HepG2 (cell line): ENCODE results near the gene EML2. TPM values are rescaled to one million over a fixed set of nuclear protein-coding genes. Genes with fewer than 3 reads are reported as not detected.
"Not testable (repeated sequence)": the region's sequence is repeated elsewhere in the genome, so short reads cannot be mapped to it uniquely, and the experiment has no call there.

ENCODE experiments used
- ATAC-seq: fragments of 200-7000 bp; cut with Tn5 transposase; 3 replicates; pipeline ENCODE4 v1.9.1; 2020; ENCODE audit warnings: mild to moderate bottlenecking, moderate library complexity
- BruUV-seq: library from RNA; stranded (reverse); fragments of 400-500 nt; replicated peaks from 2 replicates; lab custom pipeline; 2021; lab: Mats Ljungman, UMichigan
- CTCF ChIA-PET: fragments of 300-600 bp; formaldehyde crosslinking; extraction: SDS; loops from one replicate; lab custom pipeline; 2021; ENCODE audit warnings: low total read pairs, inconsistent platforms, low intra/inter-chr PET ratio; lab: Yijun Ruan, JAX
- POLR2A ChIA-PET: fragments of 350-600 bp; sonication (Branson Sonifier 250); formaldehyde crosslinking; loops from one replicate; lab custom pipeline; 2020; ENCODE audit warnings: antibody characterized with exemption, inconsistent platforms; lab: Yijun Ruan, JAX
- DNase-seq: peaks from one replicate; pipeline ENCODE4 v3.0.0-alpha.2; 2015; ENCODE audit warnings: low spot score
- FAIRE-seq: peaks from 3 replicates; lab custom pipeline; 2011; peaks lifted over from hg19 to GRCh38; lab: Jason Lieb, UNC
- H2AFZ ChIP-seq: one replicate; pipeline ENCODE4 v1.6.1; 2011; ENCODE audit warnings: low read length, inconsistent platforms
- H3K27ac ChIP-seq: fragments of 300-600 bp; 3 replicates; pipeline ENCODE4 v1.8.0; 2011; ENCODE audit warnings: mixed run types, mild to moderate bottlenecking, mixed read lengths, low read length, inconsistent platforms; ENCODE audit not compliant: insufficient read depth; ENCODE audit errors: extremely low read length
- H3K27me3 ChIP-seq, 2 experiments: fragments of 200-600 bp in 1 of 2; 2 replicates in 1 of 2; 3 replicates in 1 of 2; pipeline versions ENCODE4 v1.6.0 to v1.8.0; 2011; ENCODE audit warnings: low read length in 2 of 2, mild to moderate bottlenecking in 2 of 2, moderate library complexity in 2 of 2, inconsistent platforms in 1 of 2; ENCODE audit not compliant: insufficient read depth in 2 of 2, control insufficient read depth in 1 of 2
- H3K36me3 ChIP-seq, 2 experiments: fragments of 200-600 bp in 1 of 2; replicated peaks in 1 of 2; 2 replicates in 1 of 2; 3 replicates in 1 of 2; pipeline versions ENCODE4 v1.5.1 to v1.8.0; 2011; ENCODE audit warnings: low read length in 2 of 2, inconsistent platforms in 1 of 2; ENCODE audit not compliant: insufficient read depth in 2 of 2, control insufficient read depth in 1 of 2
- H3K4me1 ChIP-seq: 2 replicates; pipeline ENCODE4 v1.5.1; 2012; ENCODE audit warnings: low read length, inconsistent platforms; ENCODE audit not compliant: insufficient read depth
- H3K4me2 ChIP-seq: 2 replicates; pipeline ENCODE4 v1.6.0; 2011; ENCODE audit warnings: low read depth, low read length, inconsistent platforms
- H3K4me3 ChIP-seq, 3 experiments: fragments of 200-600 bp in 1 of 3; sonication (generic), shearing (Covaris generic) in 1 of 3; replicated peaks in 1 of 3; 2 replicates each; pipeline ENCODE4 v1.5.1; 2011 to 2016; ENCODE audit warnings: low read length in 3 of 3, inconsistent platforms in 2 of 3, low read depth in 2 of 3, mild to moderate bottlenecking in 2 of 3, control low read depth in 1 of 3, mixed read lengths in 1 of 3; ENCODE audit not compliant: insufficient read depth in 1 of 3
- H3K79me2 ChIP-seq: one replicate; pipeline ENCODE4 v1.6.1; 2011; ENCODE audit warnings: low read length, inconsistent platforms; ENCODE audit not compliant: insufficient read depth
- H3K9ac ChIP-seq: 2 replicates; pipeline ENCODE4 v1.6.0; 2011; ENCODE audit warnings: mild to moderate bottlenecking, low read depth, low read length, inconsistent platforms; ENCODE audit not compliant: insufficient read depth
- H3K9me3 ChIP-seq: 2 replicates; pipeline ENCODE4 v1.5.1; 2012; ENCODE audit warnings: mild to moderate bottlenecking, low read length
- H4K20me1 ChIP-seq: 2 replicates; pipeline ENCODE4 v1.6.0; 2011; ENCODE audit warnings: inconsistent platforms, mild to moderate bottlenecking, low read length, moderate library complexity; ENCODE audit not compliant: insufficient read depth
- AGO2 ChIP-seq: fragments of 200-400 bp; formaldehyde crosslinking; optimal IDR thresholded peaks from 2 replicates; pipeline ENCODE3; 2017; ENCODE audit warnings: mild to moderate bottlenecking, low read depth, low read length, moderate library complexity
- PHF5A ChIP-seq: IDR thresholded peaks from one replicate; pipeline ENCODE4 v1.6.1; 2018; ENCODE audit warnings: low read depth, missing genetic modification reagents; ENCODE audit not compliant: unreplicated experiment
- POLR2A ChIP-seq, 2 experiments: IDR thresholded peaks; 2 replicates each; pipeline ENCODE4 v1.6.1; 2011; ENCODE audit warnings: low read depth in 2 of 2, low read length in 2 of 2, mild to moderate bottlenecking in 1 of 2, moderate library complexity in 1 of 2; ENCODE audit not compliant: insufficient read depth in 1 of 2
- WGBS: methylation state at CpG from one replicate; pipeline ENCODE4 v1.1.6; 2017; ENCODE audit warnings: low lambda C conversion rate; 5-methylcytosine and 5-hydroxymethylcytosine counted together
- in situ Hi-C: cut with HindIII; loops from 2 replicates; pipeline ENCODE4 v1.10.0; 2017; ENCODE audit warnings: low pct_unique_long_range_greater_than_20kb; ENCODE audit not compliant: extremely low pct_ligation_motif_present
- intact Hi-C: fragments of 100-400 bp; cut with micrococcal nuclease; formaldehyde crosslinking; loops from one replicate; pipeline ENCODE4 v1.10.0; 2022; ENCODE audit not compliant: unreplicated experiment
- polyA plus RNA-seq, 8 experiments: library from polyadenylated mRNA; depleted of rRNA in 3 of 8; stranded (reverse) in 7 of 8; unstranded in 1 of 8; fragments of >200 nt; fragmentation: Illumina TruSeq in 4 of 8; extraction: Trizol in 4 of 8; gene quantifications; 2 replicates each; pipeline versions ENCODE4 v1.2.1 to v1.2.3, GENCODE V29; 2011 to 2016; ENCODE audit warnings: low read depth in 4 of 8, missing spikeins in 1 of 8, mixed read lengths in 1 of 8; ENCODE audit not compliant: insufficient read depth in 1 of 8
- total RNA-seq, 5 experiments: library from RNA; depleted of rRNA; stranded (reverse); fragments of >200 nt; fragmentation: Illumina TruSeq; extraction: Trizol; gene quantifications; 2 replicates each; pipeline ENCODE4 v1.2.3, GENCODE V29; 2016; ENCODE audit warnings: low read depth in 1 of 5
- TF ChIP-seq, protein P1 (sequence below): sonication (generic); formaldehyde crosslinking; IDR thresholded peaks from 2 replicates; pipeline ENCODE4 v1.5.0; 2020; ENCODE audit warnings: mild to moderate bottlenecking, missing genetic modification reagents, moderate library complexity

Gene EML2
- total and polyA plus RNA-seq, 2 of the 13 experiments (the other 11 are each of a cell fraction or from before 2014, with no cell fraction given), result 7.3 to 12.9 TPM

DNA sequence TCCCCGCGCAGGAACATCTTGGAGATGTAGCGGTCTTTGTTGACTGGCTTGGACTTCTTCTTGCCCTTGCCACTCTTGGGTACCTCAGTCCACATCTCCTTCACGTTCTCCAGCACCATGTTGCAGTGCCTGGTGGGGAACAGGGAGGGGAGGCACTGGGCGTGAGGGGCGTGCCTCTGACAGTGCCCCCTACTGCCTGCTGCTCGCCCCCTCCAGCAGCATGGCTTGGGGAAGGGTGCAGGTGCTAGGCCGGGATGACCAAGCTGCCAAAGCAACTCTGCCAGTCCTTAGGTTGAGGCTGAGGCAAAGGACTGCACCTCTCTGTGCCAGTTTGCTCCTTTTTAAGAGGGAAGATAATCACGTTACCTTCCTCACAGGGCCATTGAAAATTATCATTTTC is 48.4 kb upstream of the EML2 start:
- H3K36me3 ChIP-seq, result peaks cover 8 to 32% of the 10 kb centered on the region in 2 experiments
- ChIA-PET POLR2A (no interaction called here), CTCF (no interaction called here)
- 98% methylated on average over 5 of the region's 9 CpGs for WGBS
- no TSS peak for BruUV-seq
- TF ChIP-seq, protein P1, sequence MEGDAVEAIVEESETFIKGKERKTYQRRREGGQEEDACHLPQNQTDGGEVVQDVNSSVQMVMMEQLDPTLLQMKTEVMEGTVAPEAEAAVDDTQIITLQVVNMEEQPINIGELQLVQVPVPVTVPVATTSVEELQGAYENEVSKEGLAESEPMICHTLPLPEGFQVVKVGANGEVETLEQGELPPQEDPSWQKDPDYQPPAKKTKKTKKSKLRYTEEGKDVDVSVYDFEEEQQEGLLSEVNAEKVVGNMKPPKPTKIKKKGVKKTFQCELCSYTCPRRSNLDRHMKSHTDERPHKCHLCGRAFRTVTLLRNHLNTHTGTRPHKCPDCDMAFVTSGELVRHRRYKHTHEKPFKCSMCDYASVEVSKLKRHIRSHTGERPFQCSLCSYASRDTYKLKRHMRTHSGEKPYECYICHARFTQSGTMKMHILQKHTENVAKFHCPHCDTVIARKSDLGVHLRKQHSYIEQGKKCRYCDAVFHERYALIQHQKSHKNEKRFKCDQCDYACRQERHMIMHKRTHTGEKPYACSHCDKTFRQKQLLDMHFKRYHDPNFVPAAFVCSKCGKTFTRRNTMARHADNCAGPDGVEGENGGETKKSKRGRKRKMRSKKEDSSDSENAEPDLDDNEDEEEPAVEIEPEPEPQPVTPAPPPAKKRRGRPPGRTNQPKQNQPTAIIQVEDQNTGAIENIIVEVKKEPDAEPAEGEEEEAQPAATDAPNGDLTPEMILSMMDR (CRISPR knock-in tag), result 0 out of 2 replicates have a peak, but pooled peaks have one; percentile 5
- 0 out of 4 replicates have a peak, but pooled peaks of 1 of the 2 experiments have one; percentile 12 for TF ChIP-seq POLR2A (IDR thresholded peaks at IDR 0.05; ENCODE audit: insufficient read depth in 1 of 2, low read depth in 2 of 2, low read length in 2 of 2)
- TF ChIP-seq AGO2, result peak; percentile 36
- no peak for TF ChIP-seq PHF5A (CRISPR knock-in tag)
- H3K27ac ChIP-seq, result no peak overlapping the region
- intact Hi-C loops, result no loop called here
- no peak overlapping the region for H3K9ac ChIP-seq
- H3K4me1 ChIP-seq, result peaks cover 9% of the 10 kb centered on the region
- H3K4me2 ChIP-seq, result no peak overlapping the region
- in situ Hi-C loops, result no loop called here
- no peaks in the 10 kb centered on the region for H4K20me1 ChIP-seq
- H3K4me3 ChIP-seq, result no peak overlapping the region
- no peak for FAIRE-seq
- no peaks in the 10 kb centered on the region; a peak in 1 of 5 replicates for H3K27me3 ChIP-seq
- peaks cover 9% of the 10 kb centered on the region for H3K79me2 ChIP-seq
- no peak for ATAC-seq
- no peaks in the 10 kb centered on the region for H3K9me3 ChIP-seq
- no peak for DNase-seq
- no peak overlapping the region for H2AFZ ChIP-seq

DNA sequence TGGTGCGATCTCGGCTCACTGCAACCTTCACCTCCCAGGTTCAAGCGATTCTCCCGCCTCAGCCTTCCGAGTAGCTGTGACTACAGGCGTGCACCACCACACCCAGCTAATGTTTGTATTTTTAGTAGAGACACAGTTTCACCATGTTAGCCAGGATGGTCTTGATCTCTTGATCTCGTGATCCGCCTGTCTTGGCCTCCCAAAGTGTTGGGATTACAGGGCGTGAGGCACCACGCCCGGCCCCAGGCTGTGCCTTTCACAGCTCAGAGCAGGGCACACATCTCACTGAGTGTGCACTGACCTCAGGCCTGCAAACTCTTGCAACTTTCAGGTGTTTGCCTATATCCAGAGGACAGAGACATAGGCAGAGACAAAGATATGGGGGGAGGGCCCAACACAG is 45.8 kb upstream of the EML2 start:
- H3K4me3 ChIP-seq, H3K9ac ChIP-seq, H3K9me3 ChIP-seq, intact Hi-C loops, H2AFZ ChIP-seq, H3K79me2 ChIP-seq, FAIRE-seq, H3K4me2 ChIP-seq, BruUV-seq, H4K20me1 ChIP-seq, CTCF ChIA-PET, H3K27ac ChIP-seq, ATAC-seq, in situ Hi-C loops, H3K27me3 ChIP-seq, DNase-seq: not testable (repeated sequence)
- Histone ChIP-seq H3K4me1 (peaks cover 10% of the 10 kb centered on the region; the same call in 1 of the 2 replicates), H3K36me3 (peaks cover 8 to 32% of the 10 kb centered on the region in 2 experiments)
- POLR2A ChIA-PET, result interaction anchor here (0.6 kb wide), 2 partner anchors 14 to 41 kb away, joined by 3 read pairs; no protein-coding TSS in a partner anchor
- 81% methylated on average over 11 of the region's 11 CpGs for WGBS
